Suppressor macrophage treated with lipopolysaccharide for 1 hour (primary cell): ENCODE results near the gene ATP10D.
"Not testable (repeated sequence)": the region's sequence is repeated elsewhere in the genome, so short reads cannot be mapped to it uniquely, and the experiment has no call there.

Source experiments
- DNase-seq, 3 donors: peaks; one replicate each; pipeline ENCODE4 v3.0.0-alpha.2; 2020 to 2022

Gene ATP10D

GRCh38 chr4:47488706-47489105, 3.6 kb downstream of the ATP10D start:
- no peak for DNase-seq

- peak; percentile 31 to 59 (median 48) for DNase-seq
Observed at GRCh38 chr4:47490550-47490949, 5.5 kb downstream of the ATP10D start.

DNA sequence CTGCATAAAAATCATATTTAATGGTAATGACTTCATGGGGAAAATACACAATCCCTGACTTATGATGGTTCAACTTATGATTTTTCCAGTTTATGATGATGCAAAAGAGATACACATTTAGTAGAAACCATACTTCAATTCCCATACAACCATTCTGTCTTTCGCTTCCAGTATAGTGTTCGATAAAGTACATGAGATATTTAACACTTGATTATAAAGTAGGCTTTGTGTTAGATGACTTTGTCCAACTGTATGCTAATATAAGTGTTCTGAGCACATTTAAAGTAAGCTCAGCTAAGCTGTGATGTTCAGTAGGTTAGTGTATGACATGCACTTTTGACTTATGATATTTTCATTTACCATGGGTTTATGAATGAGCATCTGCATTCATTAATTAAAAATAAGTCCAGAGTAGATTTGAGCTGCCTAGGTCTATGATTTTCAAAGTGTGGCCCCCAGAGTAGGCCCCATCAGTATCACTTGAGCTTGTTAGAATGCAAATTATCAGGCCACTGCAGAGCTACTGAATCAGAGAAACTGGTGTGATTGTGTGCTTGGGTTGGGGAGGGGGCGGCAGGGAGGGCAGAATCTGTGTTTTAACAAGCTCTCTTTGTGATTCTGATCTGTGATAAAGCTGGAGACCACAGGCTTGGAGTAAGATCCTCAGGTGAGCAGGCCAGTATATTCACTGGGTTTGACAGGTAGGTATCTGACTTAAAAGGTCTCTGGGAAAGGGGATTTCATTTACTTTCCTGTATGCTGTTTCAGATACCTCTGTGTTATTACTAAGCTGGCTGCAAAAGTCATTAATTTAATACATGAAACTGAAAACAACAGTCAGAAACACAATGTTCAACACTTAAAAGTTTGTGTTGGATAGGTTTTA, 8.4 kb downstream of the ATP10D start:
- DNase-seq: no peak

DNA sequence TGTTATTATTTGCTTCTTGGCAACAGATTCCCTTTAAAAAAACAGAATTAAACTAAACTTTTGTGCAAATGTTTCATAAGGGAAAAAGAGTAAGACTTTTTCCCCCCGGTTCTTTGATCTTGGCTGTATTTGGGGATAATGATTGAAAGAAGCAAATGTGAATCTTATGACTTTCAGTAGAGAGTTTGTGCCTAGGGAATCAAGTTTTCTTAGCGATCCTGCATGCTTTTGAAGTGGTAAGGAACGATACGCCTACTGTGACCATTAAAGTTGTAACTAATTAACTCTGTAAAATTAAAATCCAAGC, 9.0 kb downstream of the ATP10D start:
- DNase-seq: no peak

GRCh38 chr4:47498899-47499298, 13.8 kb downstream of the ATP10D start:
- no peak for DNase-seq

DNA sequence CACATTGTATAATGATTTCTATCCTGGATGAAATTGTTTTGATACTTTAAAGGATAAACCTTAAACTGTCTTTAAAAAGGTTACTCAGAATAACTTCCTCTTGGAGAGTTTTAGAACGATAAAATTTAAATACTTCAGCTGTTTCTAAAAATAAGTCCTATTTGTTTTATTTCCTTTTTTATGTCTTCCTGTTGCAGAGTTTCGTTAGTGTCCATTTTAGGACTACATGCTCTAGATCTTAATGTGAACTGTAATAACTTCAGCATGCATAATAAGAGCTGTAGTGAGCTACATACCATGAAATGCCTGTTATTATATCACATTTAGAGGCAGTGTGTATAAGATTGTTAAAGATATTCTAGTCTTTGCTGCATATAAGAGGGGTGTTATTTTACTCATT, 14.6 kb downstream of the ATP10D start:
- DNase-seq: peak in 2 of 3 donors; percentile 39 to 55

GRCh38 chr4:47500776-47501175, 15.7 kb downstream of the ATP10D start:
- DNase-seq: no peak

DNA sequence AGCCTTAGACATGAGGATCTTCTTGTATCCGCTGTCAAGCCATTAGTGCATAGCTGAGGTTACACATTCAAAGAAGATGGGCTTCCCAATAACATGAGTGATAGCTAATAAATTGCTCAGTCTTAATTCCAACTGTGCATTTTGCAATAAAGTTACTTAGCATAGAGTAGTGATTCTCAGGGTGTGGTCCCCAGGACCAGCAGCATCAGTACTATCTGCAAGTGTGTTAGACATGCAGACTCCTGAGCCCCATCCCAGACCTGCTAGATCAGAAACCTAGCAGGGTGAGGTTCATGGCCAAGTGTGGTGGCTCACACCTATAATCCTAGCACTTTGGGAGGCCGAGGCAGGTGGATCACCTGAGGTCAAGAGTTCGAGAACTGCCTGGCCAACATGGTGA, 20.1 kb downstream of the ATP10D start:
- DNase-seq: no peak

GRCh38 chr4:47505666-47506065, 20.6 kb downstream of the ATP10D start:
- DNase-seq: no peak

DNA sequence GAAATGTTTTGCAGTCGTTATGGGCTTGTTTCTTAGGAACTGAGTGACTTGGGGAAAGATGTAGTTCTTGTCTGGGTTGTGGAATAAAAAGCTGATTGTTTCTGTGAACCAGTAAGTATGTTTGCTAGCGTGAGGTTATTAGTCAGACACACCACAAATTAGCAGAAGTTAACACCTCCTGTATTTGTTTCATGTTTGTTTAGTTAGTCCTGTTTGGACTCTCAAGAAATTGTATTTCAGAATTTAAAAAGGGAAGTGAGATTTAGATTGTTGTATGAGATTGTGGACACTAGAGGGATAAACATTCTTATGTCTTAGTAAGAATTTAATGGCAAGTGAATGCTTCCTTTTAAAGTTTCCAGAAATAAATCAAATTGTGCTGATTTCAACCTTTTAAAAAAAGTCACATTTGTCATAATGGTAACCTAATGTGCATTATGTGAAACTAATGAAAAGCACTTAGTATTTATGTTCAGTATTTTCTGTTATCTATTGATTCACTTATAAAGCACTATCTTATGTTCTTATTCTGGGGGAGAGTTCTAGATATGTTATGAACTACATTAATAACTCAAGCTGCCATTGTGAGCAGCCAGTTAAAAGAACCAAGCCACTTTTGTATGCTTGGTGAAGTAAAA, 25.6 kb downstream of the ATP10D start:
- peak; percentile 24 to 72 (median 68) for DNase-seq

GRCh38 chr4:47513461-47513860, 28.4 kb downstream of the ATP10D start:
- DNase-seq: peak in 1 of 3 donors; percentile 25

DNA sequence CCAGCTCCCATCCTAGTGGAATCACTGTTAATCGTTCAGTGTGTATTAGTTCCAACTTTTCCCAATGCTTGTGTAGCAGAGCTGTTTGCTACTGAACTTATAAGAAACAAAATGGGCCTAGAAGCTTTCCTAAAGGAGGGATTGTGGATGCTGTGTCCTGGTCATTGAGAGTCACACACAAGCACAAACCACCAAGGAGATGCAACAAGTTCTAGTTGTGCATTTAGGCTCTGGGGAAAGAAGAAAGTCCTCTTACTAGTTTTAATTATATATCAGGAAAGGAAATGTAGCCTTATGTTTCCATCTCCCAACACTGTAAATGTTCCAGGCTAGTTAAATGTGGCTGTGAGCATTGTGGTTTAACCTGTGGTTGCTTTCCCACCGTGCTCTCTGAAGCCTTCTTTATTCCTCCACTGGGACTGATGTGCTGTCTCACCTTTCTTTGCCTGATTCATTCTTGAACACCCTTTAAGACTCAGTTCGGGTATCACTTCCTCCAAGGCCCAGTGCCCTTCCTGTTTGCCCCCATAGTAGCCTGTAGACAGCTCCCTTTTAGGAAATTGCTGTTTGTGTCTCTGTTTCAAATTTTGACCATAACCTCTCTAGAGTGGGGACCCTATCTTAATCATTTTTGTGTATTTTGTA, 34.3 kb downstream of the ATP10D start:
- no peak for DNase-seq

- peak; percentile 23 to 63 (median 48) for DNase-seq
Observed at GRCh38 chr4:47525154-47525819, 40.2 kb downstream of the ATP10D start.

DNA sequence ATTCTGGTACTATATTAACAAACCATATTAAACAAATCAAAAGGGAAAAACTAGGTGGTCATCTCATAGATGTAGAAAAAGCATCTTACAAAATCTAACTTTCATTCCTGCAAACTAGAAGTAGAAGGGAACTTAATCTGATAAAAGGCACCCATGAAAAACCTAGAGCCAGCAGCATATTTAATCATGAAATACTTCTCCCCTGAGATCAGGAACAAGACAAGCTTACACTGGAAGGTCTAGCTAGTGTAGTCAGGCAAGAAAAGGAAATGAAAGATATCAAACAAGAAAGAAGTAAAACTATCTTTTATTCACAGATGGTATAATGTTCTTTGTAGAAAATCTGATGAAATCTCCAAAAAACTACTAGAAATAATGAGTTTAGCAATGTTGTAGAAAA, 41.2 kb downstream of the ATP10D start:
- DNase-seq: no peak

GRCh38 chr4:47528646-47529045, 43.6 kb downstream of the ATP10D start:
- not testable (repeated sequence) for DNase-seq

DNA sequence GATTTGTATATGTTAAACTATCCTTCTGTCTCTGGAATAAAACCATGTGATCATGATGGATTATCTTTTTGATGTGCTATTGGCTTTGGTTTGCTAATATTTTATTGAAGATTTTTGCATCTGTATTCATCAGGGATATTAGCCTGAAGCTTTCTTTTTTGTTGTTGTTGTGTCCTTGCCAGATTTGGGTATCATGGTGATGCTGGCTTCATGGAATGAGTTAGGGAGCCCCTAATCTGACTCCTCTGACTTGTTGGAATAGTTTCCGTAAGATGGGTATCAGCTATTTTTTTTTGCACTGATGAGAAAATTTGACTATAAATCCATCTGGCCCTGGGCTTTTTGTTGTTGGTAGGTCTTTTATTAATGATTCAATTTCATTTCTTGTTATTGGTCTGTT, 45.7 kb downstream of the ATP10D start:
- no peak for DNase-seq

DNA sequence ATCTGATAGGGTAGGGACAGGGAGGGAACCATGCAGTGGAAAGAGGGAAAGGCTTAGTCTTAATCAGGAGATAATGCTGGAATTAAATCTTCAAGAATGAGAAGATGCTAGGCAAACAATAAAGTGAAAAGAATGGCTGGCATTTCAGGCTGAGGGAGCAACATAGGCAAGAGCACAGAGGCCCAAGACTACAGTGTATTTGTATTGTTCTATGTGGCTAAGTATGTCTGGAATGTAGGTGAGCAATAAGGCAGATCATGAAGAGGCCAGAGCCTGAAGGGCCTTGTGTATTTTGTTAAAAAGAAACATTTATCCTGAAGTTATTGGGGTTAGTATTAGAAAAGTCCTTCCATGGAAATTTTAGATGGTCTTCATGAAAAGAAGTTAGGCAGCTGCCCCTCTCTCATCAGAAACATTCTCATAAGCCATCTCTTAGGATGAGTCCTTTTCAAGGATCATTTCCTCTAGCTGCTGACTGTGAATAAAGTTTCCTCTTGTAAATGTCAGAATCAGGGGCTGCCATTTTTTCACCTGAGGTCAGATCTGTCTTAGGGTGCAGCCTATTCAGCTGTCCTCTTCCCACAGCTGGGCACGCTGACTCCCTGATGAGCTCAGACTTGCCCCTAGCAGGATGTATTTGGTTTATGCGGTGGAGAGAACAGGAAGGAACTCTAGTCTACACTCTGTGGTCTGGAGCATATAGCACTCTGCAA, 46.3 kb downstream of the ATP10D start:
- peak; percentile 57 to 67 (median 66) for DNase-seq

GRCh38 chr4:47531954-47532321, 46.9 kb downstream of the ATP10D start:
- no peak for DNase-seq

- DNase-seq: no peak
Observed at GRCh38 chr4:47532658-47533057, 47.6 kb downstream of the ATP10D start.

DNA sequence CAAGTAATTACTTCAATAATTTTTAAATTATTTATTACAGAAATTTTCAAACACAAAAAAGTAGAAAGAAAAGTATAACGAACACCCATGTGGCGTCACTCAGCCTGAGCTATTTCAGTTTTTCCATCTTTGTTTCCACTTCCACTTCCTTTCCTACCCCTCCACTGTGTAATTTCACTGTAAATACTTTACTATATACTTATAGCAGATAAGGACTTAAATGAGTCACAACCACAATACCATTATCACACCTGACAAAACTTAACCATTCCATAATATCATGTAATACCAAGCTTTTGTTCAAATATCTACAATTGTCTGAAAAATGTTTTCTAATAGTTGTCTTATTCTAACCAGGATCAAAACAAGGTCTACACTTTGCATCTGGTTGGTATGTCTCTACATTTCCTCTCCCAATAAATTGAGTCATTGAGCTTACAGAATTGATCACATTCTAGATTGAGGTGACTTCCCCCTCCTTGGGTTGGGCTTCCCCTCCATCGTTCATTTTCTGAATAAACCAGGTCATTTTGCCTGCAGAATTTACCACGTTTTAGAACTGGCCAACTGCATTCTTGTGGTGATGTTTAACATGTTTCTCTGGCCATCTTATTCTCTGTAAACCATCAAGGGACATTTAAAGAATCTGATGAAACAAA, 48.7 kb downstream of the ATP10D start:
- DNase-seq: no peak

- DNase-seq: no peak
Observed at GRCh38 chr4:47534772-47535171, 49.7 kb downstream of the ATP10D start.

DNA sequence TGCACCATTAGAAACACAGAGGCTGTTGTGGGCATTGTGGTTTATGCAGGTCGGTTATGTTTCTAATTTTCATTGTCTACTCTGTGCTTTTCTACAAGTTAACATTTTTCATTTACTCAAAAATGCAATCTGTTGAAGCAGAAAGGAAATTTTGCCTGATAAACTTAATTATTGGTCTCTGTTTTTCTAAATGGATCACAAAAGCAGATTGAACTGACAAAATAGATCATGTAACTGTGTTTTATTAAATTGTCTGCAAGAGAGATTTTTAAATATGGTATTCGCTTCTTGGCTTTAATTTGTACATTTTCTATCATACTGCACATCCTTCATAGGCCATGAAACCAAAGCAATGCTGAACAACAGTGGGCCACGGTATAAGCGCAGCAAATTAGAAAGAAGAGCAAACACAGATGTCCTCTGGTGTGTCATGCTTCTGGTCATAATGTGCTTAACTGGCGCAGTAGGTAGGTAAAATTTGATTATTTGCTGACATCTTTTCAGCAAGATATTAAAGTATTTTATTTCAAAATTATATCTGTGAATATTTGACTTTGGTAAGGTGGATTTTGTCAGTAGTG, 50.6 kb downstream of the ATP10D start:
- no peak for DNase-seq
